Spleen (tissue), 11 donors: ENCODE results near the gene ADAMTS4. TPM values are rescaled to one million over a fixed set of nuclear protein-coding genes. Genes with fewer than 3 reads are reported as not detected.
A peak's percentile ranks its signal among the peaks of the same experiment; 100 is the strongest.

Source experiments
- DNase-seq: peaks from one replicate; pipeline ENCODE4 v3.0.0-alpha.2; 2020
- H3K27ac ChIP-seq, 8 donors: fragments of 200-600 bp; sonication (generic) in 7 of 8; 1 replicate in 4 of 8; 2 replicates in 4 of 8; pipeline versions ENCODE4 v1.5.0 to v1.8.0; 2016 to 2021; ENCODE audit warnings: inconsistent platforms in 4 of 8, mild to moderate bottlenecking in 4 of 8, moderate library complexity in 1 of 8
- H3K27me3 ChIP-seq, 7 donors: fragments of 200-600 bp; sonication (generic) in 6 of 7; replicated peaks in 1 of 7; 1 replicate in 4 of 7; 2 replicates in 3 of 7; pipeline versions ENCODE4 v1.5.0 to v1.8.0; 2016 to 2021; ENCODE audit warnings: inconsistent platforms in 3 of 7, mild to moderate bottlenecking in 1 of 7
- H3K36me3 ChIP-seq, 6 donors: fragments of 200-600 bp; sonication (generic) in 5 of 6; 1 replicate in 4 of 6; 2 replicates in 2 of 6; pipeline versions ENCODE4 v1.5.0 to v1.8.0; 2016 to 2021; ENCODE audit warnings: inconsistent platforms in 2 of 6
- H3K4me1 ChIP-seq, 6 donors: fragments of 200-600 bp; sonication (generic) in 5 of 6; 1 replicate in 3 of 6; 2 replicates in 3 of 6; pipeline versions ENCODE4 v1.5.0 to v1.8.0; 2016 to 2021; ENCODE audit warnings: inconsistent platforms in 3 of 6
- H3K4me3 ChIP-seq, 8 donors: fragments of 200-600 bp; sonication (generic) in 7 of 8; 1 replicate in 4 of 8; 2 replicates in 4 of 8; pipeline versions ENCODE4 v1.5.0 to v1.8.0; 2016 to 2021; ENCODE audit warnings: inconsistent platforms in 4 of 8, mild to moderate bottlenecking in 4 of 8, moderate library complexity in 2 of 8
- H3K9me3 ChIP-seq, 8 donors: fragments of 200-600 bp; sonication (generic) in 7 of 8; 1 replicate in 4 of 8; 2 replicates in 4 of 8; pipeline versions ENCODE4 v1.5.0 to v1.8.0; 2016 to 2021; ENCODE audit warnings: inconsistent platforms in 4 of 8
- POLR2A ChIP-seq, 3 donors: fragments of 450-650 bp; IDR thresholded peaks; one replicate each; pipeline ENCODE4 v1.5.1; 2017; ENCODE audit warnings: antibody characterized with exemption in 3 of 3, mild to moderate bottlenecking in 1 of 3
- POLR2AphosphoS5 ChIP-seq, 3 donors: sonication (generic); formaldehyde crosslinking; IDR thresholded peaks; one replicate each; pipeline ENCODE4 v1.5.1; 2017; ENCODE audit warnings: antibody characterized with exemption in 3 of 3
- WGBS, 5 donors: extraction: QIAGEN DNeasy Blood & Tissue Kit in 3 of 5; methylation state at CpG; one replicate each; pipeline versions ENCODE4 v1.1.5 to v1.1.7; 2013 to 2018; 5-methylcytosine and 5-hydroxymethylcytosine counted together
- intact Hi-C: fragments of 100-400 bp; cut with DNase I; formaldehyde crosslinking; loops from one replicate; pipeline ENCODE4 v1.15.0; 2023; ENCODE audit warnings: low total_unique reads
- polyA plus RNA-seq, 3 donors: library from polyadenylated mRNA; stranded (reverse); fragments of 200-250 nt; gene quantifications; one replicate each; pipeline ENCODE4 v1.2.1, GENCODE V29; 2013
- total RNA-seq, 7 donors: library from RNA; depleted of rRNA in 3 of 7; stranded (reverse); fragments of >200 nt in 3 of 7; fragmentation: NEBNext Ultra II Directional in 4 of 7; extraction: Animal tissue kit (Norgen Biotek cat#: 25700) in 4 of 7; gene quantifications; one replicate each; pipeline versions ENCODE4 v1.1.0 to v1.2.1, GENCODE V29; 2016 to 2021
- TF ChIP-seq, protein P1 (sequence below), 11 experiments: fragments of 200-600 bp in 7 of 11; fragments of 450-650 bp in 4 of 11; sonication (generic) in 4 of 11; IDR thresholded peaks in 8 of 11; conservative IDR thresholded peaks in 3 of 11; 1 replicate in 7 of 11; 2 replicates in 4 of 11; pipeline versions ENCODE4 v1.4.0 to v1.8.0; 2016 to 2021; ENCODE audit warnings: antibody characterized with exemption in 11 of 11, inconsistent platforms in 4 of 11, mild to moderate bottlenecking in 1 of 11
- donor health status: healthy with polysubstance abuse.
- donor health status: DM: no; HTN: no; CAD: no; lungs with moderate emphysema.
- donor health status: DM: no; HTN: no; CAD: no.
- donor health status: Bipolar disorder and iron deficiency.
- donor health status: healthy.
- donor health status: DM: no; HTN: no; CAD: no.
- donor health status: DM: yes; HTN: yes; CAD: no.

Gene ADAMTS4
- total and polyA plus RNA-seq, 10 donors = 0.26 to 37.8 (median 4.0) TPM

GRCh38 chr1:161145832-161146231 is 53.0 kb downstream of the ADAMTS4 start:
- H3K4me1 ChIP-seq = no peaks in the 10 kb centered on the region
- TF ChIP-seq, protein P1, sequence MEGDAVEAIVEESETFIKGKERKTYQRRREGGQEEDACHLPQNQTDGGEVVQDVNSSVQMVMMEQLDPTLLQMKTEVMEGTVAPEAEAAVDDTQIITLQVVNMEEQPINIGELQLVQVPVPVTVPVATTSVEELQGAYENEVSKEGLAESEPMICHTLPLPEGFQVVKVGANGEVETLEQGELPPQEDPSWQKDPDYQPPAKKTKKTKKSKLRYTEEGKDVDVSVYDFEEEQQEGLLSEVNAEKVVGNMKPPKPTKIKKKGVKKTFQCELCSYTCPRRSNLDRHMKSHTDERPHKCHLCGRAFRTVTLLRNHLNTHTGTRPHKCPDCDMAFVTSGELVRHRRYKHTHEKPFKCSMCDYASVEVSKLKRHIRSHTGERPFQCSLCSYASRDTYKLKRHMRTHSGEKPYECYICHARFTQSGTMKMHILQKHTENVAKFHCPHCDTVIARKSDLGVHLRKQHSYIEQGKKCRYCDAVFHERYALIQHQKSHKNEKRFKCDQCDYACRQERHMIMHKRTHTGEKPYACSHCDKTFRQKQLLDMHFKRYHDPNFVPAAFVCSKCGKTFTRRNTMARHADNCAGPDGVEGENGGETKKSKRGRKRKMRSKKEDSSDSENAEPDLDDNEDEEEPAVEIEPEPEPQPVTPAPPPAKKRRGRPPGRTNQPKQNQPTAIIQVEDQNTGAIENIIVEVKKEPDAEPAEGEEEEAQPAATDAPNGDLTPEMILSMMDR (IDR thresholded peaks at IDR 0.05 in 8 of 11, conservative IDR thresholded peaks at IDR 0.05 in 3 of 11) = no peak
- H3K9me3 ChIP-seq = no peaks in the 10 kb centered on the region
- H3K27me3 ChIP-seq = no peaks in the 10 kb centered on the region
- DNase-seq = peak; percentile 6
- WGBS, 5 donors = 82 to 94% (median 87%) methylated on average over 3 of the region's 3 CpGs
- H3K36me3 ChIP-seq = no peaks in the 10 kb centered on the region
- intact Hi-C loops = no loop called here
- no peak overlapping the region for H3K27ac ChIP-seq
- H3K4me3 ChIP-seq = no peak overlapping the region

DNA sequence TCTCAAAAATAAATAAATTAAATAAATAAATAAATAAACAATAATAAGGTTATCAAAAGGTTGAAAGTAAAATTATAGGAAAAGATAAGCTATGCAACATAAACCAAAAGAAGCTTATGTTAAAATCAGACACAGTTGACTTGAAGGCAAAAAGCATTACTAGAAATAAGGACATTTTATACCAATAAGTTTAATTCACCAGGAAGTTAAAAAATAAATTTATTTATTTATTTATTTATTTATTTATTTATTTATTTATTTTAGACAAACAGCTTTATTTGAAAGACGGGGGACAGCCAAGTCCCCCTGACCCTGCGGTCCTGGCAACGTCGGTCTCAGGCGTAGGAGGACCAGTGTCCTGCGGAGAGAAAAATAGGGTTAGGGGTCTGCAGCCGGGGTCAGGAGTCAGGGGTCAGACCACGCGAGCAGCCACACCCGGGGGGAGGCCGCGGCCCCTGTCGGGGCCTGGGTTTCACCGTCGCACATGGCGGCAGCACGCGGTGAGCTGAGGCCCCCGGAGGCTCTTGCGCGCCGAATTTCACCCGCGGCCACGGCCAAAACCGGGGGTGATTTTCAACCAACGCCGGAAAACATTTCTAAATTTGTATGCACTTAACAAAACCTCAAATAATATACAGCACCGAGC is 58.0 kb downstream of the ADAMTS4 start:
- TF ChIP-seq POLR2A (IDR thresholded peaks at IDR 0.05) (no peak), POLR2AphosphoS5 (IDR thresholded peaks at IDR 0.05) (no peak)
- TF ChIP-seq, protein P1 (IDR thresholded peaks at IDR 0.05 in 8 of 11, conservative IDR thresholded peaks at IDR 0.05 in 3 of 11) = no peak
- Histone ChIP-seq H3K4me3 (no peak overlapping the region), H3K36me3 (peaks cover 0 to 3% (median 0%) of the 10 kb centered on the region in 6 donors), H3K9me3 (no peaks in the 10 kb centered on the region), H3K4me1 (peaks cover 0 to 42% (median 6%) of the 10 kb centered on the region in 6 donors), H3K27ac (no peak overlapping the region), H3K27me3 (no peaks in the 10 kb centered on the region)
- WGBS, 5 donors = 95 to 97% (median 95%) methylated on average over 29 of the region's 29 CpGs
- DNase-seq = peak; percentile 64
- intact Hi-C loops = no loop called here

DNA sequence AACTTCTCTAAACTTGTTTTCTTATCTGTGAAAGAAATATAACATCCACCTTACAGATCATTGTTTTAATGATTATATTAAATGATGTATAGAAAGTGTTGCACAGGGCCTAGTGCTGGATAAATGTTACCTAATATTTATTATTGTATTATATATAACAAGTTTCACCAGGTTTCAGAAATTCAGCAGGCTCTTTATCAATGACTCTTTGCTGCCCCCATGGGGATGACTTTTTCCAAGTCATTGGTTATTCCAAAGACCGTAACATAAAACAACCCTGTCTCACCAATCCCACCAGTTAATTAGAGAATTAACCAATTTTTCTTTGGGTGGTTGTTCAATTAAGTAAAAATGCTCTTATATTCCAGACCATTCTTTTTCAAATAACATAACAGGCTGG is 59.1 kb downstream of the ADAMTS4 start:
- Histone ChIP-seq H3K9me3 (no peaks in the 10 kb centered on the region), H3K27ac (no peak overlapping the region), H3K4me1 (peaks cover 0 to 53% (median 8%) of the 10 kb centered on the region in 6 donors), H3K36me3 (peaks cover 0 to 4% (median 0%) of the 10 kb centered on the region in 6 donors), H3K27me3 (no peaks in the 10 kb centered on the region), H3K4me3 (no peak overlapping the region)
- intact Hi-C loops = no loop called here
- TF ChIP-seq POLR2A (IDR thresholded peaks at IDR 0.05) = no peak
- no peak for TF ChIP-seq POLR2AphosphoS5 (IDR thresholded peaks at IDR 0.05)
- TF ChIP-seq, protein P1 (IDR thresholded peaks at IDR 0.05 in 8 of 11, conservative IDR thresholded peaks at IDR 0.05 in 3 of 11) = peak in 10 of 11 experiments; percentile 17 to 65 (median 47)
- 55 to 65% (median 58%) methylated on average over 1 of the region's 1 CpG for WGBS, 5 donors
- no peak for DNase-seq

- Histone ChIP-seq H3K36me3 (peaks cover 0 to 7% (median 0%) of the 10 kb centered on the region in 6 donors), H3K27ac (peak overlapping the region in 6 of 8 donors; percentile 10 to 61 (median 34)), H3K9me3 (no peaks in the 10 kb centered on the region), H3K27me3 (no peaks in the 10 kb centered on the region), H3K4me3 (no peak overlapping the region), H3K4me1 (peaks cover 6 to 66% (median 21%) of the 10 kb centered on the region in 6 donors)
- intact Hi-C loops = no loop called here
- 55 to 89% (median 60%) methylated on average over 1 of the region's 1 CpG for WGBS, 5 donors
- no peak for TF ChIP-seq POLR2AphosphoS5 (IDR thresholded peaks at IDR 0.05)
- no peak for TF ChIP-seq POLR2A (IDR thresholded peaks at IDR 0.05)
- TF ChIP-seq, protein P1 (IDR thresholded peaks at IDR 0.05 in 8 of 11, conservative IDR thresholded peaks at IDR 0.05 in 3 of 11) = no peak
- DNase-seq = no peak
These were observed 60.4 kb downstream of the ADAMTS4 start for GRCh38 chr1:161138431-161138830.
